Psoas muscle (tissue), 8 donors: ENCODE data around the gene GPR26. TPM values are rescaled to one million over a fixed set of nuclear protein-coding genes. Genes with fewer than 3 reads are reported as not detected.

Experiments used
- ATAC-seq, 4 donors: fragments of 200-7000 bp; cut with Tn5 transposase; one replicate each; pipeline ENCODE4 v1.9.1; 2020; ENCODE audit warnings: moderate library complexity in 3 of 4, mild to moderate bottlenecking in 2 of 4
- DNase-seq, 2 donors: peaks; one replicate each; pipeline ENCODE4 v3.0.0-alpha.2; 2020
- H3K27ac ChIP-seq: fragments of 200-600 bp; one replicate; pipeline ENCODE4 v1.8.0; 2022
- H3K27me3 ChIP-seq, 3 donors: fragments of 200-600 bp in 1 of 3; one replicate each; pipeline versions ENCODE4 v1.6.1 to v1.8.0; 2013 to 2022; ENCODE audit warnings: low read length in 2 of 3, mild to moderate bottlenecking in 2 of 3, moderate library complexity in 1 of 3; ENCODE audit not compliant: insufficient read depth in 3 of 3
- H3K36me3 ChIP-seq, 2 donors: fragments of 200-600 bp in 1 of 2; one replicate each; pipeline versions ENCODE4 v1.6.1 to v1.8.0; 2013 to 2022; ENCODE audit warnings: low read depth in 1 of 2, mild to moderate bottlenecking in 1 of 2, moderate library complexity in 1 of 2; ENCODE audit not compliant: insufficient read depth in 1 of 2
- H3K4me1 ChIP-seq: fragments of 200-600 bp; one replicate; pipeline ENCODE4 v1.8.0; 2022
- H3K4me3 ChIP-seq: fragments of 200-600 bp; one replicate; pipeline ENCODE4 v1.8.0; 2022; ENCODE audit warnings: mild to moderate bottlenecking
- H3K9me3 ChIP-seq: fragments of 200-600 bp; one replicate; pipeline ENCODE4 v1.8.0; 2022
- CTCF ChIP-seq: fragments of 200-600 bp; IDR thresholded peaks from one replicate; pipeline ENCODE4 v1.8.0; 2022; ENCODE audit warnings: antibody characterized with exemption
- WGBS, 3 donors: extraction: QIAGEN DNeasy Blood & Tissue Kit; methylation state at CpG; one replicate each; pipeline versions ENCODE4 v1.1.6 to v1.1.7; 2013; 5-methylcytosine and 5-hydroxymethylcytosine counted together
- intact Hi-C, 2 donors: fragments of 100-400 bp; cut with DNase I; formaldehyde crosslinking; loops; one replicate each; pipeline versions ENCODE4 v1.11.0 to v1.14.2; 2022
- polyA plus RNA-seq, 3 donors: library from polyadenylated mRNA; stranded (reverse); fragments of 200-250 nt; gene quantifications; one replicate each; pipeline ENCODE4 v1.2.3, GENCODE V29; 2013
- total RNA-seq, 4 donors: library from RNA; stranded (reverse); fragmentation: NEBNext Ultra II Directional in 2 of 4; extraction: Animal tissue kit (Norgen Biotek cat#: 25700) in 2 of 4; gene quantifications; one replicate each; pipeline versions ENCODE4 v1.2.1 to v1.2.4, GENCODE V29; 2021 to 2023
- donor health status: healthy with polysubstance abuse.
- donor health status: DM: no; HTN: no; CAD: no; lungs with moderate emphysema.
- donor health status: Bipolar disorder and iron deficiency.
- donor health status: healthy.
- donor health status: DM: yes; HTN: yes; CAD: no.
- donor health status: DM: no; HTN: no; CAD: no.
- donor health status: DM: no; HTN: no; CAD: no.
- donor health status: DM: yes; HTN: yes; CAD: no.

Gene GPR26
- total and polyA plus RNA-seq, 7 donors = 0.01 TPM; not detected in 6

- no peaks in the 10 kb centered on the region for H3K4me1 ChIP-seq
- H3K4me3 ChIP-seq = no peak overlapping the region
- H3K27ac ChIP-seq = no peak overlapping the region
- DNase-seq (no peak), ATAC-seq (no peak)
- no peak for TF ChIP-seq CTCF
- H3K36me3 ChIP-seq = no peaks in the 10 kb centered on the region
- WGBS, 3 donors = 58 to 74% (median 63%) methylated on average over 6 of the region's 6 CpGs
- no peaks in the 10 kb centered on the region for H3K9me3 ChIP-seq
- peaks cover 0 to 4% (median 0%) of the 10 kb centered on the region in 3 donors for H3K27me3 ChIP-seq
- intact Hi-C loops = no loop called here
Observed at GRCh38 chr10:123744224-123744536, 78.0 kb downstream of the GPR26 start.

Other genes with a start within 250 kb of the GPR26 start
- gene CPXM2, start 225.5 kb downstream of the GPR26 start, total RNA-seq = 1 to 10 TPM; 1.1 to 5.2 (median 2.5) TPM
- 1 to 10 TPM in 1 of 3 donors, under 1 TPM in 2; 0.78 to 1.4 (median 0.83) TPM for gene CPXM2, start 225.5 kb downstream of the GPR26 start, polyA plus RNA-seq